HEK293 (cell line): ENCODE data around the gene ATRNL1.
A peak's percentile ranks its signal among the peaks of the same experiment; 100 is the strongest.
"Not testable (repeated sequence)": the region's sequence is repeated elsewhere in the genome, so short reads cannot be mapped to it uniquely, and the experiment has no call there.

ENCODE experiments used
- CTCF ChIA-PET: fragments of 350-600 bp; formaldehyde crosslinking; extraction: SDS; loops from one replicate; lab custom pipeline; 2021; ENCODE audit warnings: antibody characterized with exemption; lab: Yijun Ruan, JAX
- POLR2A ChIA-PET: fragments of 300-600 bp; formaldehyde crosslinking; extraction: SDS; loops from one replicate; lab custom pipeline; 2020; ENCODE audit warnings: antibody characterized with exemption, inconsistent platforms; lab: Yijun Ruan, JAX
- H3K27ac ChIP-seq: fragments of 200-500 bp; sonication (Bioruptor generic); 2 replicates; pipeline ENCODE4 v1.5.1; 2014; ENCODE audit warnings: low read depth, low read length, control low read depth, inconsistent platforms; ENCODE audit errors: extremely low read depth
- H3K36me3 ChIP-seq, 2 experiments: fragments of 200-500 bp in 1 of 2; sonication (Bioruptor generic) in 1 of 2; 1 replicate in 1 of 2; 2 replicates in 1 of 2; pipeline ENCODE4 v1.5.1; 2014 to 2017; ENCODE audit warnings: inconsistent platforms in 2 of 2, low read length in 2 of 2; ENCODE audit not compliant: control insufficient read depth in 2 of 2, insufficient read depth in 1 of 2
- H3K4me1 ChIP-seq: fragments of 200-500 bp; sonication (Bioruptor generic); 2 replicates; pipeline ENCODE4 v1.5.1; 2014; ENCODE audit warnings: mild to moderate bottlenecking, low read length, inconsistent platforms; ENCODE audit not compliant: control insufficient read depth, insufficient read depth
- H3K4me3 ChIP-seq: 2 replicates; pipeline ENCODE4 v1.5.1; 2011; ENCODE audit warnings: low read depth, mild to moderate bottlenecking, control low read depth, low read length, moderate library complexity
- H3K9me3 ChIP-seq: fragments of 200-500 bp; sonication (Bioruptor generic); 2 replicates; pipeline ENCODE4 v1.5.1; 2014; ENCODE audit warnings: low read depth, low read length, inconsistent platforms; ENCODE audit not compliant: control insufficient read depth, insufficient read depth
- GLI4 ChIP-seq: fragments of 450-650 bp; formaldehyde crosslinking; IDR thresholded peaks from 2 replicates; pipeline ENCODE4 v1.5.1; 2016; ENCODE audit warnings: missing biosample characterization, missing genetic modification characterization
- PBX3 ChIP-seq: sonication (generic); formaldehyde crosslinking; IDR thresholded peaks from 2 replicates; pipeline ENCODE4 v1.8.1; 2022; ENCODE audit warnings: mild to moderate bottlenecking, moderate library complexity, missing genetic modification reagents
- PRDM4 ChIP-seq: fragments of 450-650 bp; formaldehyde crosslinking; IDR thresholded peaks from 2 replicates; pipeline ENCODE4 v1.5.1; 2017; ENCODE audit warnings: missing biosample characterization, missing genetic modification characterization
- REPIN1 ChIP-seq: fragments of 450-650 bp; formaldehyde crosslinking; IDR thresholded peaks from 2 replicates; pipeline ENCODE4 v1.5.1; 2017; ENCODE audit warnings: missing biosample characterization, missing genetic modification characterization, low read depth
- SP2 ChIP-seq: fragments of 450-650 bp; formaldehyde crosslinking; IDR thresholded peaks from 2 replicates; pipeline ENCODE4 v1.5.1; 2016; ENCODE audit warnings: missing biosample characterization, missing genetic modification characterization
- ZBTB48 ChIP-seq: fragments of 450-650 bp; formaldehyde crosslinking; IDR thresholded peaks from 2 replicates; pipeline ENCODE4 v1.5.1; 2016; ENCODE audit warnings: missing biosample characterization, missing genetic modification characterization
- ZBTB6 ChIP-seq: fragments of 450-650 bp; formaldehyde crosslinking; IDR thresholded peaks from 2 replicates; pipeline ENCODE4 v1.5.1; 2017; ENCODE audit warnings: missing biosample characterization, missing genetic modification characterization
- ZFHX2 ChIP-seq: fragments of 450-650 bp; formaldehyde crosslinking; conservative IDR thresholded peaks from 2 replicates; pipeline ENCODE4 v1.5.1; 2016; ENCODE audit warnings: missing biosample characterization, missing genetic modification characterization
- ZNF114 ChIP-seq: fragments of 450-650 bp; formaldehyde crosslinking; IDR thresholded peaks from 2 replicates; pipeline ENCODE4 v1.5.0; 2017; ENCODE audit warnings: missing biosample characterization, missing genetic modification characterization
- ZNF335 ChIP-seq: fragments of 450-650 bp; formaldehyde crosslinking; conservative IDR thresholded peaks from 2 replicates; pipeline ENCODE4 v1.5.1; 2016; ENCODE audit warnings: missing biosample characterization, missing genetic modification characterization
- ZNF544 ChIP-seq: fragments of 450-650 bp; formaldehyde crosslinking; IDR thresholded peaks from 2 replicates; pipeline ENCODE4 v1.5.0; 2017; ENCODE audit warnings: missing biosample characterization, missing genetic modification characterization
- ZNF548 ChIP-seq: fragments of 450-650 bp; formaldehyde crosslinking; IDR thresholded peaks from 2 replicates; pipeline ENCODE4 v1.5.1; 2016; ENCODE audit warnings: missing biosample characterization, missing genetic modification characterization
- ZNF600 ChIP-seq: fragments of 450-650 bp; formaldehyde crosslinking; IDR thresholded peaks from 2 replicates; pipeline ENCODE4 v1.5.1; 2016; ENCODE audit warnings: missing biosample characterization, missing genetic modification characterization
- ZNF654 ChIP-seq: fragments of 450-650 bp; formaldehyde crosslinking; IDR thresholded peaks from 2 replicates; pipeline ENCODE4 v1.5.1; 2016; ENCODE audit warnings: low read depth, missing biosample characterization, missing genetic modification characterization
- ZSCAN18 ChIP-seq: fragments of 450-650 bp; formaldehyde crosslinking; IDR thresholded peaks from 2 replicates; pipeline ENCODE4 v1.5.1; 2016; ENCODE audit warnings: missing biosample characterization, missing genetic modification characterization

Gene ATRNL1

GRCh38 chr10:115827231-115828009 is 734.3 kb downstream of the ATRNL1 start:
- TF ChIP-seq ZNF544 (tag by site-specific recombination) (no peak), PBX3 (no peak), ZBTB48 (tag by site-specific recombination) (no peak), ZNF600 (tag by site-specific recombination) (no peak), ZSCAN18 (no peak), PRDM4 (tag by site-specific recombination) (no peak), GLI4 (tag by site-specific recombination) (no peak)
- CTCF ChIA-PET: interaction anchor here (0.6 kb wide), 1 partner anchor 460 kb away, joined by 4 read pairs; no protein-coding TSS in a partner anchor
- H3K4me3 ChIP-seq: no peak overlapping the region
- no peak overlapping the region for H3K27ac ChIP-seq
- H3K36me3 ChIP-seq: no peaks in the 10 kb centered on the region
- H3K9me3 ChIP-seq: no peaks in the 10 kb centered on the region
- POLR2A ChIA-PET: no interaction called here
- no peaks in the 10 kb centered on the region for H3K4me1 ChIP-seq

- H3K9me3 ChIP-seq, H3K27ac ChIP-seq, H3K4me1 ChIP-seq, POLR2A ChIA-PET, H3K4me3 ChIP-seq, H3K36me3 ChIP-seq: not testable (repeated sequence)
- CTCF ChIA-PET: interaction anchor here (0.6 kb wide), 1 partner anchor 154 kb away, joined by 3 read pairs; no protein-coding TSS in a partner anchor
Measured at GRCh38 chr10:115828182-115828581, 735.0 kb downstream of the ATRNL1 start.

DNA sequence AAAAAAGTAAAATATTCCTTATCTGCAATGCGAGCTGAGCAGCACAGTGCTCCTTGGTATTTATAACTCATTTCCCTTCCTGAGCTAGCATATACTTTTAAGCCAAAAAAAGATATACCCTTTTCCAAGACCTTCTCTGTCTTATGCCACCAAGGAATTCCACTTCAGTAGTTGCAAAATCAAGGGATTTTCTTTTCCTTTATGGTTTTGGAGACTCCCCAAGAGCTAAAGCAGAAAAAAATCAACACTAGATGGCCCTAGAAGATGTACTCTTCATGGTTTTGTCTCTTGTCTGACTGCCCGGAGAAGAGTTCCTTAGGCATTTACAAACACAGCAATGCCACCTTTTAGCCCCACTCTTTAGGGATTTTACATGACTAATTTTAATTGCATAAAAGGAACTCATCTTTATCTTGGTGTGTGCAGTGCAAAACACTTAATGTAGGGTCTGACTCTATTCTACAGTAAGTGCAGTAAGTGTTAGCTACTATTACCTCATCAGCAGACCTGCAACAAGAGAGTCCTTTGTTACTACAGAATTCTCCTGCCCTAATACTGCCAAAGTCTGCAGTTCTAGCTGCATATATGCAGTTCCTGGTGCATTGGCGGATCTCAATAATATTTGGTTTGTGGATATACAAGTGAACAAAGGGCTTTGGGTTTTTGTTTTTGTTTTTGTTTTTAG is 736.5 kb downstream of the ATRNL1 start:
- Histone ChIP-seq H3K4me3 (no peak overlapping the region), H3K36me3 (no peaks in the 10 kb centered on the region), H3K4me1 (no peaks in the 10 kb centered on the region), H3K27ac (no peak overlapping the region), H3K9me3 (no peaks in the 10 kb centered on the region)
- POLR2A ChIA-PET: no interaction called here
- peak; percentile 5; the same call in 1 of the 2 replicates for TF ChIP-seq ZNF654 (tag by site-specific recombination)
- no peak for TF ChIP-seq SP2 (tag by site-specific recombination)
- CTCF ChIA-PET: interaction anchor here (0.6 to 2.8 kb wide), 4 partner anchors 48 to 1863 kb away, joined by 3 to 14 read pairs (median 4); no protein-coding TSS in a partner anchor

GRCh38 chr10:115830265-115830970 is 737.3 kb downstream of the ATRNL1 start:
- ChIA-PET POLR2A (no interaction called here), CTCF (interaction anchor here (2.8 kb wide), 1 partner anchor 458 kb away, joined by 14 read pairs; no protein-coding TSS in a partner anchor)
- H3K4me3 ChIP-seq: no peak overlapping the region
- TF ChIP-seq ZBTB6 (no peak), ZNF548 (tag by site-specific recombination) (no peak), ZFHX2 (tag by site-specific recombination) (no peak), REPIN1 (no peak), ZNF114 (tag by site-specific recombination) (no peak), ZNF335 (tag by site-specific recombination) (no peak)
- H3K9me3 ChIP-seq: no peaks in the 10 kb centered on the region
- H3K36me3 ChIP-seq: no peaks in the 10 kb centered on the region
- H3K27ac ChIP-seq: no peak overlapping the region
- no peaks in the 10 kb centered on the region for H3K4me1 ChIP-seq
